ENCODE results near the gene EFCAB12. TPM values are rescaled to one million over a fixed set of nuclear protein-coding genes. Genes with fewer than 3 reads are reported as not detected.

The EFCAB12 gene
- total RNA-seq, 1 experiment from 2014 or later, result 0.54 TPM

GRCh38 chr3:129449279-129450115, 21.1 kb upstream of the EFCAB12 start:
- CTCF ChIA-PET, result no interaction called here
- no peak for DNase-seq (ENCODE audit: low read depth, low spot score)
- Histone ChIP-seq H3K9me3 (ENCODE audit: control insufficient read depth, insufficient read depth, low read depth, low read length) (no peaks in the 10 kb centered on the region), H3K4me1 (ENCODE audit: control insufficient read depth, insufficient read depth, low read length) (peaks cover 4% of the 10 kb centered on the region; the same call in 1 of the 2 replicates), H3K4me3 (ENCODE audit: low read depth in 2 of 2, low read length in 2 of 2) (no peak overlapping the region), H3K27ac (ENCODE audit: low read length) (no peak overlapping the region), H3K36me3 (ENCODE audit: control insufficient read depth, insufficient read depth, low read length) (no peaks in the 10 kb centered on the region; the same call in 1 of the 2 replicates), H3K27me3 (ENCODE audit: control insufficient read depth, insufficient read depth, low read length) (no peaks in the 10 kb centered on the region)
- no peak for ATAC-seq
- POLR2A ChIA-PET, result no interaction called here
- in situ Hi-C loops (cut with HindIII; ENCODE audit: low pct_unique_long_range_greater_than_20kb, low sequenced_read_pairs), result no loop called here
- TF ChIP-seq SIN3A (IDR thresholded peaks at IDR 0.05; ENCODE audit: borderline replicate concordance, insufficient read depth, low read depth, low read length) (no peak), POLR2AphosphoS5 (IDR thresholded peaks at IDR 0.05; ENCODE audit: low read depth, low read length) (no peak), TCF7L2 (IDR thresholded peaks at IDR 0.05; ENCODE audit: low read depth, low read length) (no peak)
- TF ChIP-seq, protein P1, sequence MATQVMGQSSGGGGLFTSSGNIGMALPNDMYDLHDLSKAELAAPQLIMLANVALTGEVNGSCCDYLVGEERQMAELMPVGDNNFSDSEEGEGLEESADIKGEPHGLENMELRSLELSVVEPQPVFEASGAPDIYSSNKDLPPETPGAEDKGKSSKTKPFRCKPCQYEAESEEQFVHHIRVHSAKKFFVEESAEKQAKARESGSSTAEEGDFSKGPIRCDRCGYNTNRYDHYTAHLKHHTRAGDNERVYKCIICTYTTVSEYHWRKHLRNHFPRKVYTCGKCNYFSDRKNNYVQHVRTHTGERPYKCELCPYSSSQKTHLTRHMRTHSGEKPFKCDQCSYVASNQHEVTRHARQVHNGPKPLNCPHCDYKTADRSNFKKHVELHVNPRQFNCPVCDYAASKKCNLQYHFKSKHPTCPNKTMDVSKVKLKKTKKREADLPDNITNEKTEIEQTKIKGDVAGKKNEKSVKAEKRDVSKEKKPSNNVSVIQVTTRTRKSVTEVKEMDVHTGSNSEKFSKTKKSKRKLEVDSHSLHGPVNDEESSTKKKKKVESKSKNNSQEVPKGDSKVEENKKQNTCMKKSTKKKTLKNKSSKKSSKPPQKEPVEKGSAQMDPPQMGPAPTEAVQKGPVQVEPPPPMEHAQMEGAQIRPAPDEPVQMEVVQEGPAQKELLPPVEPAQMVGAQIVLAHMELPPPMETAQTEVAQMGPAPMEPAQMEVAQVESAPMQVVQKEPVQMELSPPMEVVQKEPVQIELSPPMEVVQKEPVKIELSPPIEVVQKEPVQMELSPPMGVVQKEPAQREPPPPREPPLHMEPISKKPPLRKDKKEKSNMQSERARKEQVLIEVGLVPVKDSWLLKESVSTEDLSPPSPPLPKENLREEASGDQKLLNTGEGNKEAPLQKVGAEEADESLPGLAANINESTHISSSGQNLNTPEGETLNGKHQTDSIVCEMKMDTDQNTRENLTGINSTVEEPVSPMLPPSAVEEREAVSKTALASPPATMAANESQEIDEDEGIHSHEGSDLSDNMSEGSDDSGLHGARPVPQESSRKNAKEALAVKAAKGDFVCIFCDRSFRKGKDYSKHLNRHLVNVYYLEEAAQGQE (IDR thresholded peaks at IDR 0.05; ENCODE audit: insufficient read depth in 1 of 2, low read depth in 2 of 2, low read length in 1 of 2), result no peak
- TF ChIP-seq, protein P2, sequence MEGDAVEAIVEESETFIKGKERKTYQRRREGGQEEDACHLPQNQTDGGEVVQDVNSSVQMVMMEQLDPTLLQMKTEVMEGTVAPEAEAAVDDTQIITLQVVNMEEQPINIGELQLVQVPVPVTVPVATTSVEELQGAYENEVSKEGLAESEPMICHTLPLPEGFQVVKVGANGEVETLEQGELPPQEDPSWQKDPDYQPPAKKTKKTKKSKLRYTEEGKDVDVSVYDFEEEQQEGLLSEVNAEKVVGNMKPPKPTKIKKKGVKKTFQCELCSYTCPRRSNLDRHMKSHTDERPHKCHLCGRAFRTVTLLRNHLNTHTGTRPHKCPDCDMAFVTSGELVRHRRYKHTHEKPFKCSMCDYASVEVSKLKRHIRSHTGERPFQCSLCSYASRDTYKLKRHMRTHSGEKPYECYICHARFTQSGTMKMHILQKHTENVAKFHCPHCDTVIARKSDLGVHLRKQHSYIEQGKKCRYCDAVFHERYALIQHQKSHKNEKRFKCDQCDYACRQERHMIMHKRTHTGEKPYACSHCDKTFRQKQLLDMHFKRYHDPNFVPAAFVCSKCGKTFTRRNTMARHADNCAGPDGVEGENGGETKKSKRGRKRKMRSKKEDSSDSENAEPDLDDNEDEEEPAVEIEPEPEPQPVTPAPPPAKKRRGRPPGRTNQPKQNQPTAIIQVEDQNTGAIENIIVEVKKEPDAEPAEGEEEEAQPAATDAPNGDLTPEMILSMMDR (IDR thresholded peaks at IDR 0.05), result no peak
- BruUV-seq (replicated peaks), result no TSS peak
- intact Hi-C loops (cut with micrococcal nuclease; ENCODE audit: unreplicated experiment), result no loop called here

- Histone ChIP-seq H3K4me1 (ENCODE audit: control insufficient read depth, insufficient read depth, low read length) (peaks cover 4% of the 10 kb centered on the region; the same call in 1 of the 2 replicates), H3K4me3 (ENCODE audit: low read depth in 2 of 2, low read length in 2 of 2) (no peak overlapping the region), H3K27ac (ENCODE audit: low read length) (no peak overlapping the region), H3K27me3 (ENCODE audit: control insufficient read depth, insufficient read depth, low read length) (no peaks in the 10 kb centered on the region), H3K9me3 (ENCODE audit: control insufficient read depth, insufficient read depth, low read depth, low read length) (no peaks in the 10 kb centered on the region), H3K36me3 (ENCODE audit: control insufficient read depth, insufficient read depth, low read length) (no peaks in the 10 kb centered on the region; the same call in 1 of the 2 replicates)
- DNase-seq (ENCODE audit: low read depth, low spot score) (no peak), ATAC-seq (no peak)
- in situ Hi-C loops (cut with HindIII; ENCODE audit: low pct_unique_long_range_greater_than_20kb, low sequenced_read_pairs) (no loop called here), intact Hi-C loops (cut with micrococcal nuclease; ENCODE audit: unreplicated experiment) (no loop called here)
- POLR2A ChIA-PET, result interaction anchor here (0.7 kb wide), 1 partner anchor 1805 kb away, joined by 4 read pairs; no protein-coding TSS in a partner anchor
- CTCF ChIA-PET, result no interaction called here
- no TSS peak for BruUV-seq (replicated peaks)
- TF ChIP-seq, protein P2 (IDR thresholded peaks at IDR 0.05), result no peak
- TF ChIP-seq TCF7L2 (IDR thresholded peaks at IDR 0.05; ENCODE audit: low read depth, low read length) (no peak), SIN3A (IDR thresholded peaks at IDR 0.05; ENCODE audit: borderline replicate concordance, insufficient read depth, low read depth, low read length) (no peak), POLR2AphosphoS5 (IDR thresholded peaks at IDR 0.05; ENCODE audit: low read depth, low read length) (no peak)
- TF ChIP-seq, protein P1 (IDR thresholded peaks at IDR 0.05; ENCODE audit: insufficient read depth in 1 of 2, low read depth in 2 of 2, low read length in 1 of 2), result no peak
Measured at GRCh38 chr3:129448186-129448895, 19.9 kb upstream of the EFCAB12 start.

Measured in Panc1 (cell line).